GM08714 (cell line): Measurements from ENCODE around the gene TMEFF2.
"Not testable (repeated sequence)": the region's sequence is repeated elsewhere in the genome, so short reads cannot be mapped to it uniquely, and the experiment has no call there.

Source experiments
- H3K4me3 ChIP-seq: fragments of 200-500 bp; sonication (Bioruptor generic); 2 replicates; pipeline ENCODE4 v1.5.1; 2014; ENCODE audit warnings: mild to moderate bottlenecking, low read length, inconsistent platforms
- ZNF274 ChIP-seq: IDR thresholded peaks from 2 replicates; pipeline ENCODE4 v1.6.1; 2012; ENCODE audit warnings: mild to moderate bottlenecking, low read depth, low read length

Gene TMEFF2

DNA sequence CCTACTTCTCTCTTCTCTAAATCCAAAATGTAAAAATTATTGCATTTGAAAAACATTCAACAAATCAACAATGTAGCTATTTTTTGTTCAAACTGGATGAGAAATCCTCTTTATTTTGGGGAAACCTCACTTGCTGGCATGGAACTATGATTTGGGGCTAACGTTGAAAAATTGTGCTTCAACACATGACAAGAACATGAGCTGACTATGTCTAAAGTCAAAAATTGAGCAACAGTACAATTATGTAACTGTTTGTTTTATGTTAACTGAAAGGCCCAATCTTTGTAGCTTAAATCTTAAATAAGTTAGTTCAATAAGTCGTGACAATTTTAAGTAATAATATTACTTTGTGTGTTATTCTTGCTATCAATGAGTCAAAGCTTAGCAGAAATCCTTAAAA, 67.3 kb downstream of the TMEFF2 start:
- no peak overlapping the region for H3K4me3 ChIP-seq
- no peak for TF ChIP-seq ZNF274

DNA sequence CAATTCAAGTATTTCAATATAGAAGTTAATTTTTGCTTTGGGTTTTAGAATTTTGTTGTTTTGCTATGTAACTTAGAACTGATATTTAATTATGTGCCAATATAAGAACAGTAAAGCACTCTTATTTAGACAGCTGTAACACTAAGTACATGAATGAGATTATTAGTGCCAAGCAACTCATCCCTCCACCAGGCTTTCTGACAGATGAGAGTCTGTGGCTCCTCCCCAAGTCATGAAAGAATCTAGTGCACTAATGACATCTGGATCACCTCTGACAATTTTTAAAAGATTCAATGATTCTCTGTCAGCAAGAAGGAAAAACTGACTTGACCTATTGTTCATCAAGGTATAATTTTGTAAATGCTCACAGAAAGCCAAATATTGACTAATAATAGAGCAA, 67.8 kb downstream of the TMEFF2 start:
- no peak for TF ChIP-seq ZNF274
- H3K4me3 ChIP-seq = no peak overlapping the region

DNA sequence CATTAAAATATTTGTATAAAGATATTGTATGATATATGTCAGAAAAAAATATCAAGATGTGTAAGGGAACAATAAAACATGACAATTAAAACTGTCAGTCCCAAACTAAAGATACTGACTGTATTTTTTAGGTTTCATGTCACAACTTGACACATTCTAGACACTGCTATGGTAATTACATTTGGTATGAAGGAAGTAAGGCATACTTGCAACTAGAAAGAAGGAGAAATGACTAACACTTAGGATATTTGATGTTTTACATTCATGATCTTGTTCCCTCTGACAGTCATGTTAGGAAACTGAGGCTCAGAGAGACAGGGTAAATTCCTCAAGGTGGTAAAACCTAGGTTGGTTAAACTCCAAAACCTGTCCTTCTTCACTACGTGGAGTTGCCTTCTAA, 68.3 kb downstream of the TMEFF2 start:
- no peak overlapping the region for H3K4me3 ChIP-seq
- no peak for TF ChIP-seq ZNF274

DNA sequence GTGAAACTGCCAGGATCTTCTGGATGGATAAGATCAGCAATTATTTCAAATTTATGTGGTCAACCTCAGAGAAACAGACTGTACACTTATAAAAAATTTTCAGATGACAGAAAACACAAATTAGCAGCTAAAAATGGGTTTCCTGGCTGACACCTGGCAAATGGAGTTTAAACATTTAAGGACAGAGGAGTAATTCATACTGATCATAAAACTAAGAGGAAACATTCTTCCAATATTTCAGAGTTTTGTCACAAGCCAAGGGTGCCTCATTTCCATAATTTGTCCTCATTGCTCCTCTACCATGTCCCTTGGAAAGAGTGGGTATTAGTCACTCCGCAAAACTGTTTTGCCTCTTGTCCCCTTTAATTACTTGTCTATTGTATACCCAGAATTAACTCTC, 70.2 kb downstream of the TMEFF2 start:
- no peak for TF ChIP-seq ZNF274
- no peak overlapping the region for H3K4me3 ChIP-seq

DNA sequence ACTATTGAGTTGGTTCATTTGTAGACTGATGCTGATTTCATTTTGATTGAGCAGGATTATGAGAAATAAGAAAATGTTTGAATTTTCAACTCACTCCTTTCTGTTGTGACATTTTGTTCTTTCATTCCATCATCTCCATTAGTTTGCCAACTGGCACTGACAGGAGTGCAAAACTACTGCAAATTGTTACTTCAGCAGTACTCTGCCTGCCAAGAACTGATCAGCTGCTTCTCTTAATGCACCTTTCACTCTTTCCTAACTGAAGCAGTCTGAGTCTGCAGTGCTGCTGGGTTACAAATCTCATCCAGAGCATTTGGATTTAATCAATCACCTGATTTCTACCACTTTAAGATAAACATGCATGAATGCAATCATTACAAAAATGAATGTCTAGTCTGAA, 70.9 kb downstream of the TMEFF2 start:
- no peak for TF ChIP-seq ZNF274
- H3K4me3 ChIP-seq = no peak overlapping the region

DNA sequence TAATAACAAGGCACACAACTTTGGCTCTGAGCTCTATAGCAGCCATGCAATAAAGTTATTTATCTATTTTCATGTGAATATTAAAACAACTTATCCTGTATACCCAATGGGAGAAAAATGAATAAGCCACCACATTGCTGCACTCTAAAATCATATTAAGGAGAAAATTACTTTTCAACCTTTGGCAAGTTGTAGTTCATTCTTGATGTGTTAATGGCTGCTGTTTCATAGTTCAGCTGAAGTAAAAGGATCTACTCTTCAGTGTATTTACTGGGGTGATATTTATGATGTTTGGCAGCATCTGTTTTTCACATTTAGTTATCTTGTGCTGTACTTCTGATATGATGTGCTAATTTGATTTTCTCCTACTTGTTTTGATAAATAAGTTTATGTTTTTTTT, 71.8 kb downstream of the TMEFF2 start:
- no peak overlapping the region for H3K4me3 ChIP-seq
- no peak for TF ChIP-seq ZNF274

DNA sequence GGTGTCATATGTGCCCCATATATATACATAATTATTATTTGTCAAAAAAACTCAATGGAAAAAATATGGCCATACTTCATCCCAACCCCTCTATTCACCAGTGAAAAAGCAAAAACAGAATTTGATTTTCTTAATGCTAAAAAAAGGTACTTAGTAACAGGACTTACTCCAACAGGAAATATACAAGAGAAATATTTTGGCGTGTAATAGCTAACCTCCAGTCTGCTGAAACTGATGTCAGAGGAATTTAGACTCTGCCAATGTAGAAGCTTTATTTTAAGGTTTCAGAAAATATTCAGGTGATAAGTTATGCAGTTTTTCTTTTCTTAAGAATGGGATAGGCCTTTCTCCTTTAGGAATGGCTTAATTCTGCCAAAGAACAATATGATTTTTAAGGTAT, 72.6 kb downstream of the TMEFF2 start:
- H3K4me3 ChIP-seq = no peak overlapping the region
- TF ChIP-seq ZNF274 = no peak

DNA sequence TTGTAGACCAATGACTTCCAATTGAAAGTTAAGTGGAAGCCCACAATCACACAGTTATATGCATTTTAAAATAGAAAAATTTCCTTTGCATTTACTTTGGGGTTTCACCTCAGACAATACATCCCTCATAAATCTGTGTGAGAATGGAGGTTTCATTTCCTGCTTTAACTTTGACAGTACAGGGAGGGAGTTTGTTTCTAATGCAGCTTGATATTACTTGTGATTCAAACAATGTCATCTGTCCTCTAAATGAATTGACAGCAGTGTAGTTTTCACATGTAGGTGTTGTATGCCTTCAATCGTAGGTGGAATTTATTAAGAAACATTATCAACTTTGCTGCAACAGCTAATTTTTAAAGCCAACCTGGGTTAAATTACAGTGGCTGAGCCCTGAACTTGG, 75.2 kb downstream of the TMEFF2 start:
- TF ChIP-seq ZNF274 = no peak
- H3K4me3 ChIP-seq = no peak overlapping the region

DNA sequence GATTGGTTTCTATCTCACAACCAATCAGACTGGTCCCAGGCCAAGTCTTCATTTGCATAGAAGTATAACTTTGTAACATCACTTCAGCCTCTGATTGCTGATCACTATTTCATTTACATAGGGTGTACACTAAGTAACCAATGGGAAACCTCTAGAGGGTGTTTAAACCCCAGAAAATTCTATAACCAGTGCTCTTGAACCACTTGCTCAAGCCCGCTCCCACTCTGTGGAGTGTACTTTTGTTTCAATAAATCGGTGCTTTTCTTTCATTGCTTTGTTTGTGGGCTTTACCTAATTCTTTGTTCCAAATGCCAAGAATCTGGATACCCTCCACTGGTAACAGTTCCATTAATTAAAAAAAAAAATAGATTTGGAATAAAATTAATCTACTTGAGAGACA, 77.0 kb downstream of the TMEFF2 start:
- no peak for TF ChIP-seq ZNF274
- no peak overlapping the region for H3K4me3 ChIP-seq

DNA sequence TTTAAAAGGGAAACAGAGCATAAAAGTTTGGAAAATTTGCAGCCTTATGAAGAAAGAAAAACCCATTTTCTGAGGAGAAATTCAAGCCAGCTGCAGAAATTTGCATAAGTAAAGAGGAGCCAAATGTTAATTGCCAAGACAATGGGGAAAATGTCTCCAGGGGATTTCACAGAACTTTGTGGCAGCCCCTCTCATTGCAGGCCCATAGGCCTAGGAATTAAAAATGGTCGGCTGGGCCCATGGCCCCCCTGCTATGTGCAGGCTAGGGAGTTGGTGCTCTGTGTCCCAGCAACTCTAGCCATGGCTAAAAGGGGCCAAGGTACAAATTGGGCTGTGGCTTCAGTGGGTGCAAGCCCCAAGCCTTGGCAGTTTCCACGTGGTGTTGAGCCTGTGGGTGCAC, 83.2 kb downstream of the TMEFF2 start:
- not testable (repeated sequence) for H3K4me3 ChIP-seq

DNA sequence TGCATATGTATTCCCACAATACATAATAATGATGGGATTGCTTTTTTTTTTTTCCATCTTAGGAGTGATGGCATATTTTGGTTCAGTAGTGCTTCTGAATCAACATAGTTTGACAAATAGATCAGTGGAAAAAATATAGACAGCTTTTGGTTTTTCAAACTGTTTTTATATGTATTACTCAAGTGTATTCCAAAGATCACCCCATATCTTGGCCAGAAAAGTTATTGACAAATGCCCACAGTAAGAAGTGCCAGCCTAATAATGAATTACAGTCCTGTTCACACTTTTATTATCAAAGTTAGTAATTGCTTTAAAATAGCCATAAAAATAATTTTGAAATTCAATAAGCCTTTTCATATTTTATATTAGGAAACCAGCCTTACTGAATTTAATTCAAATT, 95.0 kb downstream of the TMEFF2 start:
- TF ChIP-seq ZNF274 = no peak
- no peak overlapping the region for H3K4me3 ChIP-seq

DNA sequence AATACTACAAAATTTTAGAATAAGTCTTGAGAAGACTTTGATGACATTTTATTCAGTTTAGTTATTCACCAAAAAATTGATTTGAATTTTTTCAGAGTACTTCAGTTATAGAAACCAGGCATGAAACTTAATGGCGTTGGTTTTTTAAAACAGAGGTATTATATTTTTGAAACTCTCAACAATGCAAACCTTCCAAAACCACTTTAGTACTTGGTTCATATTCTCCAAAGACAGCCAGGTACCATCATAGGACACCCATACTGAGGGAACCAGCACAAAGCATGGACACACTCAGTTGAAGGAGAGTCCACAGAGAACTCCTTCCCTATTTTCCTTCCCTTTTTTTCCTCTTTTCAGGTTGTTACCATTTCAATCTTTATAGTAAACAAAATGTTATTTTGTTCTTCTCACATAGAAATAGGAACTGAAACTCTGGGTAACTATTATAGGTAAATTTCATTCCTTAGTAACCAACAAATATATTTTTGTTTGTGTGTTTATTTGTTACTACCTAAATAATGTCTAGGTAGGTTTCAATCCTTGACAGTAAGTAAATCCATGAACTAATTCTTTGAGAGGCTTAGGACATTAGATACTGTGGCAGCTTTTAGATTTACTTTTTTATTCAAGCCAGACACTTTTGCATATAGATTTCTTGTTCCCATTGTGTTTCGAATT, 95.8 kb downstream of the TMEFF2 start:
- no peak for TF ChIP-seq ZNF274
- H3K4me3 ChIP-seq = no peak overlapping the region

DNA sequence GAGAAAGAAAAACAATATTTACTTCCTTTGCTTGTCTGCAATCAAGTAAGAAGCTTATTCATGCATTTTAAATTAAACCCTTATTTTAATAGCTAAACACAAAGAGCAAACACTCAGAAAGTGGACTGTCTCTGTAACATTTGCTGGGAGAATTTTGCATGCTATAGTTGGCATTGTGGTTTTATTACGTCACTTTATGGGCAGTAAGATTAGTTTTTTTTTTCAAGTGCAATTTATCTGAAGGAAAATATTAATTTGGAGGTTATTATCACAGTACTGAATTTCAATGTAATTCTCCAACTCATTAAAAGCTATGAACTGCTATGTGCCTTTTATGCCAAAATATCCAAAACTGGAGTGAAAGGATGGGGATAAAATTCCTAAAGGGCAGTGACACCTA, 103.3 kb downstream of the TMEFF2 start:
- no peak for TF ChIP-seq ZNF274
- no peak overlapping the region for H3K4me3 ChIP-seq

DNA sequence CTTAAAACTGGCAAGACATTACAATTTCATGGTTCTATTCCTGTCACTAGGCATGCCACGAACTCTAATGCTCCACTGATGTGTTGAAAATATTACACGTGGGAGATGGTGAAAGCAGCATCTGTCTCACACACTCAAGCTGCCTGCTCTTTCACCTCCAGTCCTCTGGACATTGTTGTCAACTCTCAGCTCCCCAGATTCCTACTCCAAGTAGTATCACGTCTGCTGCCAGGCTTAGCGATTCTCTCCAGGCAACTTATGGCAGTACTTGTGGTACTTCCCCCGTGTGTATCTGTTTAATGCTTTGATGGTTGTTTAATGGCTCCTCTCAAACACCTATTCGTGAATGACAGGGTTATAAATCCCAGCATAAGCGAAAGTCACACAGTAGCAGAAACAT, 103.8 kb downstream of the TMEFF2 start:
- H3K4me3 ChIP-seq = no peak overlapping the region
- no peak for TF ChIP-seq ZNF274

DNA sequence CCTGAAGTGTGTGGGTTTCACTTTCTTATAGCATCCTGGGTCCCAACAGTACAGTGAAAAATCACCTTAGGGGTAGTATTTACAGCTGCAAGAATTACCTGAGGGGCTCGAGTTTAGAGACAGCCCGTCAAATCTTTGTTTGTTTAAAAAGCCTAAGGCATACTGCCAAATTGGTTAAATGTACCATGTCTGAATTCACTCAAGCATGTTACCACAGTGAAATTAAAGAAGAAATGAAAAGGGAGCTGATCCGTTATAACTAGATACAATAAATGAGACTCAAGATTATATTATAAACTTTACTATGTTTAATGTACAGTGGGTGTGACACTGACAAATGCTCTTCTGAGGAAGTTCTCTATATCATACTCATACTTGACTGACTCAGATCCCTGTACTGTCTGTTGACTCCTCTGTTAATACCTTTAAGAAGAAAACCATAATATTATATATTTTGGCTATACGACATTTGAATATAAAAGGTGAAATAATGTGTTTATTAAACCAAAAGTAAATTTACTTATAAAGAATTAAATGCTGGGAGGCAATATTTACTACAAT, 107.3 kb downstream of the TMEFF2 start:
- TF ChIP-seq ZNF274 = no peak
- H3K4me3 ChIP-seq = no peak overlapping the region

DNA sequence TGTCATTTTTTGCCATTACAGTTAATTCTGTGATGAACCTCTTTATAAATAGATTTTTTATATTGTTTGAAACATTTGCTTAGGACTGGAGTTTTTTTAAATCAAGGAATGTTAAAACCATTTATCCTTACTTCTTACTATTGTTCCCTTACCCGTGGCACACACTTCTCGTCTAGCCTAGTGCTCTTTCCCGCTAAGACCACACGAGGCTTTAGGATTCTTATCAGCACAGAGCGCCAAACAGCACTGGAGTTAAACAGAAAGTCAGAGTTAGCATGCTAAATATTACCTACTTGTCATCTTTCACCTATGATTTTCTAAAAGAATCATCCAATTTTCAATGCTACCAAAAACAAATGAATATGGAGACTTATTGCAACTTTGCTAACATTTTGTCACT, 112.6 kb downstream of the TMEFF2 start:
- no peak for TF ChIP-seq ZNF274
- no peak overlapping the region for H3K4me3 ChIP-seq

DNA sequence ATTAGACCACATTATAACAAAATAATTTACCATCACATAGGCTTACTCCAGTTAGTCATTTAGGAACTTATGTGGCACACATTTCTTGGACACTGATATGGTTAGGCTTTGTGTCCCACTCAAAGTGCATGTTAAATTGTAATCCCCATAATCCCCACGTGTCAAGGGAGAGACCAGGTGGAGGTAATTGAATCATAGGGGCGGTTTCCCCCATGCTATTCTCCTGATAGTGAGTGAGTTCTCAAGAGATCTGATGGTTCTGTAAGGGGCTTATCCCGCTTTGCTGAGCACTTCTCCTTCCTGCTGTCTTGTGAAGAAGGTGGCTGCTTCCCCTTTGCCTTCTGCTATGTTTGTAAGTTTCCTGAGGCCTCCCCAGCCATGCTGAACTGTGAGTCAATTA, 114.6 kb downstream of the TMEFF2 start:
- not testable (repeated sequence) for H3K4me3 ChIP-seq
